GM20431 (cell line): ENCODE measurements around the gene KIF1C.
"Not testable (repeated sequence)": the region's sequence is repeated elsewhere in the genome, so short reads cannot be mapped to it uniquely, and the experiment has no call there.

Experiments used
- in situ Hi-C: fragments of 300-500 bp; cut with MseI, MboI; formaldehyde crosslinking; loops from one replicate; pipeline ENCODE4 v1.15.0; 2020; ENCODE audit warnings: low sequenced_read_pairs; ENCODE audit not compliant: unreplicated experiment

KIF1C gene

DNA sequence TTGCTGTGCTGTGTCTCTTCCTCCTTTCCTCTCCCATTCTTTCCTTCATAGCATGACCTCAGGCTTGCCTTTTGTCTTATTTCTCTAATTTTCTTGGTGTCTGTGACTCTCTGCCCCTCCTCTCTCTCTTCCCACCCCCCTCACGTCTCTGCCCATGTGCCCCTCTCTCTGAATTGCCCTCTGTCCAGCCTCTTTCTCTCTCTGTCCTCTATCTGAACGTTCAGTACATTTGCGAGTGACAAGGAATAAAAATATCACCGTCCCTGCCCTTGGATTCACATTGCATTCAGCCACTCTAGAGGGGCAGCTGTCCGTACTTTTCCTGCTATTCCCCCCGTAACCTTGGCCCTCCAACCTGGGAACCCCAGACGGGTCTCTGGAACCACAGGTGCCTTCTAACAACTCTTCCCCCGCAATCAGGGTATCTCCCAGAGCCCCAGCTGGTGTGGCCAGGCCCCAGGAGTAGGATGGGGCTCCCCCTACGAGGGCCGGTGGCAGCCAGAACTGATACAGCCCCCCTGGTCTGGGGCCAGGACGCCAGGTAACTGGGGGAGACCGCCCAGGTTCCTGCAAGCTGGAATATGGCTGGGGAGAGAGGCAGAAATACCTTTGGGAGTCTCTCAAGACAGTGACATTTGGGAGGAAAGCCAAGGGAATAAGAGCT lies 1.8 kb downstream of the KIF1C start:
- in situ Hi-C loops: no loop called here

DNA sequence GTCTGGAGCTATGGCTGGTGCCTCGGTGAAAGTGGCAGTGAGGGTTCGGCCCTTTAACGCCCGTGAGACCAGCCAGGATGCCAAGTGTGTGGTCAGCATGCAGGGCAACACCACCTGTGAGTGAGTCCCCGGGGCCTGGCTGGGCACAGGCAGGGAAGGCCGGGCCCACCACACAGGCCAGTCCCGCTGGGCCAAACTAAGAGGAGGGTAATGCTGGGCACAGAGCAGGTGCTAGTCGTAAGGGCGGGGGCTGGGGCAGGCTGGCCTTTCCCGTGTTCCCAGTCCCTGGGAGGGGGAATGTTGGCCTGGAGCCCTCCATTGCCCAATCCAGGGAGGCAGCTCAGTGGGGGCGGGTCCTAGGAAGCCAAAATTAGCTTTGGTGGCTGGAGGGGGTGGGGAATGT lies 2.5 kb downstream of the KIF1C start:
- in situ Hi-C loops: no loop called here

DNA sequence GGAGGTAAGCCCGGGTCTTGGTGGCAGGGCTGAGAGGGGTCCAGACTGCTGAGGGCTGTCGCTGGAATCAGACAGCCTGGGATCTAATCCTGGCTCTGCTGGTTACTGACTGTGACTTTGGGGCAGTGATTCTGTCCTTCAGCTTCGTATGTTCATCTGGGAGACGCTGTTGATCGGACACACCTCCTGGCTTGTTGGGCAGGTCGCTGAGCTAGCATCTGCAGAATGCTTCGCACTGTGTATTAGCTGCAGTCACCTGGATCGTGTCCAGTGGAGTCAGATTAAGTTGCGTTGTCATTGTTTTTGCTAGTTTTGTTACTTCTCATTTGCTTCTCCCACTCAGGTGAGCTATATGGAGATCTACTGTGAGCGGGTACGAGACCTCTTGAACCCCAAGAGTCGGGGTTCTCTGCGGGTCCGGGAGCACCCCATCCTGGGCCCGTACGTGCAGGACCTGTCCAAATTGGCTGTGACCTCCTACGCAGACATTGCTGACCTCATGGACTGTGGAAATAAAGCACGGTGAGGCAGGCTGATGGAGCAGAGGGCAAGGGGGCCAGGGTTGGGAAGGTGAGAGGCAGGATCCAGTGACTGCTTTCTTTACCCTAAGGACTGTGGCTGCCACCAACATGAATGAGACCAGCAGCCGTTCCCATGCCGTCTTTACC lies 4.5 kb downstream of the KIF1C start:
- in situ Hi-C loops: no loop called here

DNA sequence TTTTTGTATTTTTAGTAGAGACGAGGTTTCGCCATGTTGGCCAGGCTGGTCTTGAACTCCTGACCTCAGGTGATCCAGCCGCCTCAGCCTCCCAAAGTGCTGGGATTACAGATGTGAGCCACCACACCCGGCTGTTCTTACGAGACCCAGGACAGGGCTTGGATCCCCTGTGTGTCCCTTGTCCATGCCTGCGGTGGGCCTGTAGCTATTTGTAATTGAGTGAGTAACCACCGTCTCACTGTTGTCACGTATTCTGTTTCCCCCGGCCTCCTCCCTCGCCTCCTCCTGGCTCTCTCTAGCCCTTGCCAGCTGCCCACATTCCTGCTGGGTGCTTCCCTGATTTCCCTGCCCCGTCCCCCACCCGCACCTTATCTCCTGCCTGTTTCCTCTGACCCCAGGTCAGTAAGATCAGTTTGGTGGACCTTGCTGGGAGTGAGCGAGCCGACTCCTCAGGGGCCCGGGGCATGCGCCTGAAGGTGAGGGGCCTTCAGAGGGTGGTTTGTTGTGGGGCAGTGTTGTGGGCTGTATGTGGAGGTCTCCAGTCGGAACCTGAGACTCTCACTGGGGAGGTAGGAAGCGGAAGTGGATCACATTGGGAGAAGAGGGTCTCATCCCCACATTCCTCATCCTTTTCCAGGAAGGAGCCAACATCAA lies 5.6 kb downstream of the KIF1C start:
- in situ Hi-C loops: no loop called here

DNA sequence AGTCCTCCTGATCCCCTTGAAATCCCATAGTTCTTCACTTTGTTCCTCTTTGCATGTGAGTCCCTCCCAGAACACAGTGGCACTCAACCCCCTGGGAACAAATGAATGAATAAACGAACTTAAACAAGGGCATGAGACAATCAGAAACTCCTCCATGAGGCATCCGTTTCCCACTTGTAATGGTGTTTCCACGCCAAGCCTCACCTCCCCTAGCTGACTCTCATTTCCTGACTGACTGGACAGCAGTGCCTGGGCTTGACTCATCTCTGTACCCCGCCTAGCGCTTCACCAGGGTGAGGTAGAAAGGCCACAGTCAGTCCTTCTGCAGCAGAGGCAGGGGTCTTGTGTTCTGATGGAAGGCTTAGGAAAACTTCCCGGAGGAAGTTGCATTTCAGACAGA lies 14.2 kb downstream of the KIF1C start:
- in situ Hi-C loops: no loop called here

DNA sequence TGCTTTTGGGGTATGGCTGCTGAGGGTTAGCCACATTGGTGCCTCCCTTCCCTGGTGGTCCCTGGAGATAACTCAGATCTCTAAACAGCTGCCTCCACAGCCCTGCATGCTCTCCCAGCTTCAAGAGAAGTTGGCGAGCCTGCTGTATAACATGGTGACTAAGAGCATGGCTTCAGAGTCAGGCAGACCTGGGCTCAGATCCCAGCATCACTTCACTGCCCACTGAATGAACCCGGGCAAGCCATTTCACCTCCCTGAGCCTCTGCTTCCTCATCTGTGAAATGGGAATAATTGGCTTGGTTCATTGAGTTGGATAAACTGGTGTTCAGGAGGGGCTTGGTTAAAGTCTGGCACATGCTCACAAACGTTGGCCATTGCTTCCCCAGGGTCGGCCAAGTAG lies 16.6 kb downstream of the KIF1C start:
- in situ Hi-C loops: no loop called here

DNA sequence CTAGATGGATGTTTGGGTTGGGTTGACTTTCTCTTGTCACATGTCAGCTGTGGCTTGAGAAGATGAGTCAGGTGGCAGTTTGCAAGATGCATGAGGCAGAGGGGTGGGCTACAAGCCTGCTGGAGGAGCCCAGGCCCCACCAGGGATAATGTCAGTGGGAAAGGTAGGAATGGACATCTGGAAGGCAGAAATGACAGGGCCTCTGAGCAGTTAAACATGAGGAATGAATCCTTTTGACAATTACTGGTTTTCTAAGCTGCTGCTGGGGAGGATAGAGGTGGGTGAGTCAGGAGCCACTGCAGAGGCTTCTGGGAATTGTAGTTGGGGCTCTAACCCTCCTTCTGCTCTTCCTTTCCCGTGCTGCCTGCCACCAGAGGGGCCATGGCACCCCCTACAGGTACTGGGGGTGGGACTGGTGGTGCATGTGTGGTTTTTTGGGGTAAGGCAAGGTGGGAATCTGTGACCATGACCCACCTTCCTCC lies 21.8 kb downstream of the KIF1C start:
- in situ Hi-C loops: no loop called here

DNA sequence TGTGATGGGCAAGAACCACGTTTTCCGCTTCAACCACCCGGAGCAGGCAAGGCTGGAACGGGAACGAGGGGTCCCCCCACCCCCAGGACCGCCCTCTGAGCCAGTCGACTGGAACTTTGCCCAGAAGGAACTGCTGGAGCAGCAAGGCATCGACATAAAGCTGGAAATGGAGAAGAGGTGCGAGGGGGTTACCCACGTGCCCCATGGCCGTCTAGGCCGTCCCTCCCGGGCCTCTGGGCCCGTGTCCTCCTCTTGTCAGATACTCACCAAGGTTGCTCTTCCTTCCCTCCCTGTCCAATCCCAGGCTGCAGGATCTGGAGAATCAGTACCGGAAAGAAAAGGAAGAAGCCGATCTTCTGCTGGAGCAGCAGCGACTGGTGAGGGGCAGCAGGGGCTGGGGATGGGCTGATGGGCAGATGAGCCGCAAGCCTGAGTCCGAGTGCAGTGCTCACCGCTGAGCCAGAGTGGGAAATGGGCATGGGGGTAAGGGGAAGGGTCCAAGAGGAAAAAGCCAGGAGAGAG lies 22.8 kb downstream of the KIF1C start:
- in situ Hi-C loops: no loop called here

DNA sequence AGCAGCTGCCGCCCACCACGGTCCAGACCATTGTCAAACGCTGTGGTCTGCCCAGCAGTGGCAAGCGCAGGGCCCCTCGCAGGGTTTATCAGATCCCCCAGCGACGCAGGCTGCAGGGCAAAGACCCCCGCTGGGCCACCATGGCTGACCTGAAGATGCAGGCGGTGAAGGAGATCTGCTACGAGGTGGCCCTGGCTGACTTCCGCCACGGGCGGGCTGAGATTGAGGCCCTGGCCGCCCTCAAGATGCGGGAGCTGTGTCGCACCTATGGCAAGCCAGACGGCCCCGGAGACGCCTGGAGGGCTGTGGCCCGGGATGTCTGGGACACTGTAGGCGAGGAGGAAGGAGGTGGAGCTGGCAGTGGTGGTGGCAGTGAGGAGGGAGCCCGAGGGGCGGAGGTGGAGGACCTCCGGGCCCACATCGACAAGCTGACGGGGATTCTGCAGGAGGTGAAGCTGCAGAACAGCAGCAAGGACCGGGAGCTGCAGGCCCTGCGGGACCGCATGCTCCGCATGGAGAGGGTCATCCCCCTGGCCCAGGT lies 24.5 kb downstream of the KIF1C start:
- in situ Hi-C loops: no loop called here

DNA sequence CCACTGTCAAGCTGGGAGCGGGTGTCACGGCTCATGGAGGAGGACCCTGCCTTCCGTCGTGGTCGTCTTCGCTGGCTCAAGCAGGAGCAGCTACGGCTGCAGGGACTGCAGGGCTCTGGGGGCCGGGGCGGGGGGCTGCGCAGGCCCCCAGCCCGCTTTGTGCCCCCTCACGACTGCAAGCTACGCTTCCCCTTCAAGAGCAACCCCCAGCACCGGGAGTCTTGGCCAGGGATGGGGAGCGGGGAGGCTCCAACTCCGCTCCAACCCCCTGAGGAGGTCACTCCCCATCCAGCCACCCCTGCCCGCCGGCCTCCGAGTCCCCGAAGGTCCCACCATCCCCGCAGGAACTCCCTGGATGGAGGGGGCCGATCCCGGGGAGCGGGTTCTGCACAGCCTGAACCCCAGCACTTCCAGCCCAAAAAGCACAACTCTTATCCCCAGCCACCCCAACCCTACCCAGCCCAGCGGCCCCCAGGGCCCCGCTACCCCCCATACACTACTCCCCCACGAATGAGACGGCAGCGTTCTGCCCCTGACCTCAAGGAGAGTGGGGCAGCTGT lies 25.9 kb downstream of the KIF1C start:
- in situ Hi-C loops: no loop called here

DNA sequence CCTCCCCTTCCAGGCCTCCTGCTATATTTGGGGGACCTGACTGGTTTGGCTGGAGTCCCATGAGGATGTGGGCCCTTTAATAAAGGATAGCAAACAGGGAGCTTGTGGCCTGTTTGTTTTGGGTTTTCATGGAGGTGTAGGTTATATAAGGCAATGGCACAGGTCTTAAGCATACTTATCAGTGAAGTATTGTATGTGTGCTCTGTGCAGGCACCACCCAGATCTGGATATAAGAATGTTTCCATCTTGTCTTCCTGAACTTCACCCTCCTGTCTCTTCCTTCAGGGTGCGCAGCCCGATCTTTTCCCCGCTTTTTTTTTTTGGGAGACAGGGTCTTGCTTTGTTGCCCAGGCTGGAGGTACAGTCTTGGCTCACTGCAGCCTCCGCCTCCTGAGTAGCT lies 26.9 kb downstream of the KIF1C start:
- in situ Hi-C loops: no loop called here

DNA sequence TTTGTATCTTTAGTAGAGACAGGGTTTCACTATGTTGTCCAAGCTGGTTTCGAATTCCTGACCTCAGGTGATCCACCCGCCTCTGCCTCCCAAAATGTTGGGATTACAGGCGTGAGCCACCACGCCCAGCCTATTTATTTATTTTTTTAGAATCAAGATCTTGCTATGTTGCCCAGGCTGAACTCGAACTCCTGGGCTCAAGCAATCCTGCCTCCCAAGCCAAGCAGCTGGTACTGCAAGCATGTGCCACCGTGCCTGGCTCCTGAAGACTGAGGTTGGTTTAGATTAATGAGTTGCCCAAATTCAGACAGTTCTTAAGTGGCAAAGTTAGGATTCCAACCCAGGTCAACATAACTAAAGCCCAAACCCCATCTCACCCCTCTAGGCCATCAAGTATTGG lies 29.5 kb downstream of the KIF1C start:
- in situ Hi-C loops: no loop called here

DNA sequence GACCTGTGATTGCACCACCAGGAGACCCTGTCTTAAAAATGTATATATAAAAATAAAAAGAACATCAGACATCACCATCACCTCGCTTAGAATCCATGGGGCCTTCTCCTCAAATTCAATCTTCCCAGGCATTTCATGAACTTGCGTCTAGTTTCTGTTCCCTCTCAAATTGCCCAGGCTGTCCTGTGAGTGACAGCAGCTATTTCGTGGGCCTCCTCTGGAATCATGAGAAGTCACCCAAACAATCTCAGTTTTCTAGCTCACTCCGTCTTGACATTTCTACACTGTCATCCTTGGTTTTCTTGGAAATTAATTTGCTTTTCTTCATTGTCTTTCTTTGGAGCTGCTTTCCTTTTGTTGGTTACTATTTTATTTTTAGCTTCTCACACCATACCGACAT lies 30.2 kb downstream of the KIF1C start:
- in situ Hi-C loops: no loop called here

DNA sequence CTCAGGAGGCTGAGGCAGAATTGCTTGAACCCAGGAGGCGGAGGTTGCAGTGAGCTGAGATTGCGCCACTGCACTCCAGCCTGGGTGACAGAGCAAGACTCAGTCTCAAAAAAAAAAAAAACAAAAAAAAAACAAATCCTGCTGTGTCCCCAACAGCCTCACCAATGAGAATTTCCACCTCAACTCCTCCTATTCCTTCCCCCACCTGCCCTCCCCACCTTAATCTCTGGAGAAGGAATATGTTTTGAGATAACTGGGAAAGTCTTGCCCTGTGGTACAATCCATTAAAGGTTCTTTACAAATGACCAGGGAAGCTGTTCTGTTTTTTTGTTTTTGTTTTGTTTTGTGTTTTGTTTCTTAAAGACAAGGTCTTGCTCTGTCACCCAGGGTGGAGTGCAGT lies 32.4 kb downstream of the KIF1C start:
- in situ Hi-C loops: not testable (repeated sequence)

DNA sequence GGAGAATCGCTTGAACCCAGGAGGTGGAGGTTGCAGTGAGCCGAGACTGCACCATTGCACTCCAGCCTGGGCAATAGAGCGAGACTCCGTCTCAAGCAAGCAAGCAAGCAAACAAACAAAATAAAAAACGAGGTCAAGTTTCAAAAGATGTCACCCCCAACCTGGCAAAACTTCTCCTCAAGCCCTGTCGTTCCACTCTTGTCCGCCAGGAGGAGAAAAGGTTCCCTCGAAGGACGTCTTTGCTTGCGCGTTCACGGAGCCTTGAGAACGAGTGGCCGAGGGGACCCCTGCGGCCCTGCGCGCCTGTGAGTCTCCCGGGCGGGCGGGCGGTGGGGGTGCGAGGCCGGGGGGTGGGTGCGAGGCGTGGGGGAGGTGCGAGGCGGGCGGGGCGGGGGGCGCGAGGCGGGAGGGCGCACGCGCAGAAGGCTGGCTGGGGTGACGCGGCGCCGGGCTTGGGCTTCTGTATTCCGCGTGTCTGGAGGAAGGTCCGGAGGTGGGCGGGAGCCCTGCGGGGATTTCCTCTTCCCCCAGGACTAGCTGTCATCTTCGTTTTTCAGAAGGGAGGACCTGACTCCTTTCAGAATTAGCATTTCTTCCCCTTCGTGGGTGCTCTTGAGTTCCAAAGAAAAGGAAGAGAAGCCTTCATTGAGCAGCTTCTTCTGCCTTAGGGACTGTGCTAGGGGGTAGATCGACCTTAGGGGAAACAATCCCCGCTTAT lies 33.8 kb downstream of the KIF1C start:
- in situ Hi-C loops: no loop called here

DNA sequence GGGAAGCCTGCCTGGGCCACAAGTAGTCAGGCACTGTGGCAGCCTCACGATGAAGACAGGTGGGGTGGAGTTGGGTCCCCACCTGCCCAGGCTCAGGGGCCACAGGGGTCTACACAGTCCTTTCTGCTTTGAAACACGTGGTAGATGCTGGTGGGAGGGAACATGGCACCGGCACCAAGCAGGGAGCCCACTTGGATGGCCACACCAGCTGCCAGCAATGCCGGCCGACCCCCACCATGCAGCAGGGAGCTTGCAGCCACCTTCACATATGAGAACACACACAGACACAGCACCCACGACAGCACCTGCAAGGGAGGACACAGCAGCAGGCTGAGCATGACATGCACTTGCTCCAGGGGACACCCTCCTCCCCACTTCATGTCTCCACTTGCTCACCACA lies 35.1 kb downstream of the KIF1C start:
- in situ Hi-C loops: no loop called here

DNA sequence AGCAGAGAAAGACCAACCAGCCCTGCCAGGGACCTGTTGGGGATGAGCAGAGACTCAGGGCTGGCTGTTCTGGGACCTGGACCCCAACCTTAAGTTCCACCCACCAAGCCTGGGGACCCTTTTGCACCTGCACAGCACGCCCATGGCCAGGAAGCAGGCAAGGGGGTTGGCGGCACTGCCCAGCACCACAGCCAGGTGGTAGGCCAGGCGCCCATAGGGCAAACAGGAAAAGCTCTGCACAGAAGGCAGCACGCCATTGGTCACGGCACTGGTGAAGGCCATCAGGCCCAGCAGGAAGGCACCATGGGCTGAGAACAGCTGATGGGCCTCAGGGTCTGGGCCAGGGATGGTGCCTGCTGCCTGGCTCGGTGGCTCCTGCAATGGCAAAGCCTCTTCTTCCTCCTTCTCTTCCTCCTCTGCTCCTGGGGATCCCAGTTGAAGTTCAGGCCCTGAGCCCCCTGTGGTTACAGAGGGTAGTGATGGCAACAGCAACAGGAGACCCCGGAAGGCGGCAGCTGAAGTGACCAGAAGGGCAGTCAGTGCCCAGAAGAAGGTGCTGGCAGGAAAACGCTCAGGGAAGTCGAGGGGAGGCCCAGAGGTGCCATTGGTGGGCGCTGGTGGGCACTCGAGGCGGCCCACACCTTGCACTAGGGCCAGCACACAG lies 35.7 kb downstream of the KIF1C start:
- in situ Hi-C loops: no loop called here

DNA sequence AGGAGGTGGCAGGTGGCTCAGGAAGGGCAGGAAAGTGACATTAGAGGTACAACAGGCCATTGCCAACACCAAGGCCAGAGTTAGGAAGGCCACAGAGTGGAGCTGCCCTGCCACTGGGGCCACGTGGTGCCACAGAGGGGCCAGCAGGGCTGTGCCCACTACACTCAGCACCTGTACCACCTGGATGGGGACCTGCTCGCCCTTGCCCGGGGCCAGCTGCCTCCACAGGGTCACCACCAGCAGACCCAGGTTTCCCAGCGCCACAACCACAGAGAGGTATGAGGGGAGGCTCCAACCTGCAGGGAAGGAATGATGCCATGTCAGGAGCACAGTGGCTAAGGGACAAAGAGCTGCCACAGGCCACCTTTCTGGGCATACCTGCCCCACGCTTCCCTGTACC lies 36.3 kb downstream of the KIF1C start:
- in situ Hi-C loops: no loop called here

DNA sequence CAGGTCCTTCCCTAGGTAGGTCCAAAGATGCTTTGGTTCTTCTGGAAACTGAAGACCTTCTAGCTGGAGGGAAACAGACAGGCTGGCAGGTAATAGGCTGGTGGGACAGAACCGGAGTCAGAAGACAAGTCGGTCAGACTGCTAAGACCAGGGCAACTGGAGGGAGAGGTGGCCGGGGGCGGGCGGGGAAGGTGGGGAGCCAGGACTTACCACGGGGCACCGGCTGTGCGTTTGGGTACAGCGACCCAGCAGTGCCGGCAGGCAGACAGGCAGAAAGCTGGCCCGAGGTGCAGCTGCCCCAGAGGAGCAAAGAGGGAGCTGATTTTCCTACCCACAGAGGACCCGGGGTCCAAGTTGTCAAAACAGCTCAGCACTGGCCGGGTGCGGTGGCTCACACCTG lies 36.9 kb downstream of the KIF1C start:
- in situ Hi-C loops: no loop called here

DNA sequence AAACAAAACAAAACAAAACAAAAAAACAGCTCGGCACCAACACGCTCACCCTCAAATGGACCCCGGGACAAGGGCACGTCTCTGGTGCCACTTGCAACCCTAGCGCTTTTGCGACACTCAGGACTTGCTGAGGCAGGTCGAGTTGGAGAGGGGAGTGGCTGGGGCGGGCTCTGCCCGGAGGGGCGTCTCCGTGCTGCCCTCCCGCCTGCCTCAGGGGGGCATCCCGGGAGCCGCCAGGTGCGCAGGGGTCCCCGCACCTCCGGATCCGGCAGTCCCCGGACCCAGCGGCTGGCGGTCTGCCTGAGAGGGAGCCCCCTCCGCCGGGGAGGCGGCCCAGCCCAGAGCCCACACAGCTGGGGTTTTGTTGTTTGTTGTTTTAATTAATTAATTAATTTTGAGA lies 37.6 kb downstream of the KIF1C start, which contains the start of gene SLC52A1:
SLC52A1 (minus strand) TSS at position 112 of the 400 bp plus-strand sequence. CDS start 820 bp downstream, outside the sequence.
- in situ Hi-C loops: no loop called here
